ENCODE measurements around the gene SNX4.
A peak's percentile ranks its signal among the peaks of the same experiment; 100 is the strongest.

The SNX4 gene

GRCh38 chr3:125519678-125520562 is at the start of gene SNX4:
Gene SNX4, minus strand, starts transcription at chr3:125520202. Its CDS starts 30 bp downstream, at chr3:125520172.
- H3K27ac ChIP-seq: peak within 1 kb of the TSS; percentile 77
- peak; percentile 98 for TF ChIP-seq ZFX (IDR thresholded peaks at IDR 0.05)
- no peak for TF ChIP-seq CTCF (conservative IDR thresholded peaks at IDR 0.05)

GRCh38 chr3:125556314-125556713 is 36.3 kb upstream of the SNX4 start:
- H3K27ac ChIP-seq: no peak overlapping the region
- TF ChIP-seq ZFX (IDR thresholded peaks at IDR 0.05) (no peak), CTCF (conservative IDR thresholded peaks at IDR 0.05) (no peak)

DNA sequence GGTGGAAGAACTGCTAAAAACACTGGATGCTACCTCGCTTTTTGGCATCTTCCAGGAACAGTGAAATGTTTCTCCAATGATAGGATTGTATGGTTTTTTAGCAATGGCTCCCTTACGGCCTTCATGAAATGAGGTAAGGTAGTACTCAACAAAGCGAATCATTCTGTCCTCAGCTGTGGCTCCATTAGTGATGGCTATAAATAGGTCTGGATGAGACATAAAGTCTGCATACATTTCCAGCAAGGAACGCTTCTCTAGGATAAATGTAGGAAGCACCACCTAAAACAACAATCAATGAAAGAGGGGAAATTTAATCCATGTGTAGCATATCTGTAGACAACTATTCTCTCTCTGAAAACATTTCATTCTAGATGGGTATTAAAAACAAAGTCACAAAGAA is 32.4 kb upstream of the SNX4 start:
- no peak overlapping the region for H3K27ac ChIP-seq
- TF ChIP-seq ZFX (IDR thresholded peaks at IDR 0.05) (no peak), CTCF (conservative IDR thresholded peaks at IDR 0.05) (no peak)

- H3K27ac ChIP-seq: no peak overlapping the region
- TF ChIP-seq CTCF (conservative IDR thresholded peaks at IDR 0.05): no peak
- TF ChIP-seq ZFX (IDR thresholded peaks at IDR 0.05): no peak
Observed at GRCh38 chr3:125528920-125529319, 8.9 kb upstream of the SNX4 start.

- TF ChIP-seq ZFX (IDR thresholded peaks at IDR 0.05) (no peak), CTCF (conservative IDR thresholded peaks at IDR 0.05) (no peak)
Observed at GRCh38 chr3:125525153-125525552, 5.2 kb upstream of the SNX4 start.

GRCh38 chr3:125520563-125520919 is 539 bp upstream of the SNX4 start:
- peak overlapping the region; percentile 77 for H3K27ac ChIP-seq

More at GRCh38 chr3:125525153-125525552, 5.2 kb upstream of the SNX4 start:
- no peak overlapping the region for H3K27ac ChIP-seq

GRCh38 chr3:125515421-125515820 is 4.6 kb downstream of the SNX4 start:
- TF ChIP-seq ZFX (IDR thresholded peaks at IDR 0.05) (no peak), CTCF (conservative IDR thresholded peaks at IDR 0.05) (no peak)
- H3K27ac ChIP-seq: no peak overlapping the region

Data from C4-2B (cell line).